Upper lobe of left lung (tissue), 6 donors: ENCODE results near the gene ACSL1. TPM values are rescaled to one million over a fixed set of nuclear protein-coding genes. Genes with fewer than 3 reads are reported as not detected.

Experiments used
- ATAC-seq, 2 donors: fragments of 200-7000 bp; cut with Tn5 transposase; one replicate each; pipeline ENCODE4 v1.9.1; 2022; ENCODE audit warnings: mild to moderate bottlenecking in 2 of 2, moderate library complexity in 2 of 2; ENCODE audit not compliant: low FRiP score in 2 of 2
- DNase-seq, 2 donors: peaks; one replicate each; pipeline ENCODE4 v3.0.0-alpha.2; 2019 to 2020
- H3K27ac ChIP-seq, 4 donors: fragments of 200-600 bp; sonication (generic); one replicate each; pipeline ENCODE4 v1.5.1; 2016 to 2019
- H3K27me3 ChIP-seq, 4 donors: fragments of 200-600 bp; sonication (generic); one replicate each; pipeline ENCODE4 v1.5.1; 2017 to 2019
- H3K36me3 ChIP-seq, 4 donors: fragments of 200-600 bp; sonication (generic); one replicate each; pipeline ENCODE4 v1.5.1; 2016 to 2019
- H3K4me1 ChIP-seq, 4 donors: fragments of 200-600 bp; sonication (generic); one replicate each; pipeline ENCODE4 v1.5.1; 2018 to 2019
- H3K4me3 ChIP-seq, 4 donors: fragments of 200-600 bp; sonication (generic); one replicate each; pipeline ENCODE4 v1.5.1; 2017 to 2019; ENCODE audit warnings: mild to moderate bottlenecking in 2 of 4, moderate library complexity in 1 of 4
- H3K9me3 ChIP-seq, 4 donors: fragments of 200-600 bp; sonication (generic); one replicate each; pipeline ENCODE4 v1.5.1; 2018 to 2019
- EP300 ChIP-seq, 4 donors: sonication (generic); formaldehyde crosslinking; IDR thresholded peaks; one replicate each; pipeline ENCODE4 v1.5.1; 2017; ENCODE audit warnings: antibody characterized with exemption in 4 of 4, control low read depth in 2 of 4
- POLR2A ChIP-seq, 4 donors: fragments of 450-650 bp; IDR thresholded peaks; one replicate each; pipeline ENCODE4 v1.5.1; 2016 to 2017; ENCODE audit warnings: antibody characterized with exemption in 4 of 4, mild to moderate bottlenecking in 2 of 4
- POLR2AphosphoS5 ChIP-seq, 2 donors: sonication (generic); formaldehyde crosslinking; IDR thresholded peaks; one replicate each; pipeline ENCODE4 v1.5.1; 2017; ENCODE audit warnings: antibody characterized with exemption in 2 of 2
- WGBS, 2 donors: methylation state at CpG; one replicate each; pipeline ENCODE4 v1.1.5; 2017 to 2018; 5-methylcytosine and 5-hydroxymethylcytosine counted together
- total RNA-seq, 6 donors: library from RNA; depleted of rRNA in 4 of 6; stranded (reverse); fragments of >200 nt in 4 of 6; gene quantifications; one replicate each; pipeline versions ENCODE4 v1.1.0 to v1.2.1, GENCODE V29; 2016 to 2021
- TF ChIP-seq, protein P1 (sequence below), 6 experiments: fragments of 450-650 bp in 4 of 6; fragments of 200-600 bp in 2 of 6; sonication (generic) in 2 of 6; IDR thresholded peaks; one replicate each; pipeline ENCODE4 v1.5.1; 2016 to 2019; ENCODE audit warnings: antibody characterized with exemption in 6 of 6
- donor health status: DM: no; HTN: no; CAD: no; lungs with moderate emphysema.
- donor health status: DM: no; HTN: yes; CAD: no; lungs with severe emphysema.

ACSL1 gene
- total RNA-seq, 6 donors from 2014 or later = 208 to 306 (median 234) TPM

DNA sequence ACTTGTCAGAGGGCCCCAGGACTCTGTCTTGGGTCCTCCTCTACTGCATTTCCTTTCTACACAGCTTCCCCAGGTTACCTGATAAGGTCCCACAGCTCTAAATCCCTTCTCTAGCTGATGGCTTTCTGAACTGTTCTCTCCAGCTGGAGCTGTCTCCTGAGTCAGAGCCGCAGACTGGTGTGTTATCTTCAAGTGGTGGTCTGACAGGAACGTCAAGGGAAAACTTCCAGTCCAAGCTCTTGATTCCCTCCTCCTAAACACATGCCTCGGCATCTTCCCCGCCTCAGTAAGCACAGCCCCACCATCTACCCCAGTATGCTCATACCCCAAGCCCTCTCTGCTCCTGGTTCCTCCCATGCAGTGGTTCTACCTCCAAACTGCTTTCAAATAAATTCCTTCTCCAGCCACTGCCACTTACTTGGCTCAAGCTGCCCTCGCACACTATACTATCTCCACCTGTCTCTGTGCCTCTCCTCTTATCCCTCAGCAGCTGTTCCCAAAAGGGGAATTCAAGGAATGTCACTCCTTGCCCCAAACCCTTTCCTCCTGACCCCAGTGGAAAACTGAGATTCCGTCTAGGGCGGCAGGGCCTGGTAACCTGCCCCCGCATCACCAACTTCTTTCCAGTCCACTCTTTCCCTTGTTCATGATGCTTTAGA is 74.7 kb downstream of the ACSL1 start:
- H3K9me3 ChIP-seq = no peaks in the 10 kb centered on the region
- no peak overlapping the region for H3K27ac ChIP-seq
- DNase-seq (no peak), ATAC-seq (no peak)
- H3K4me1 ChIP-seq = peaks cover 20 to 28% (median 23%) of the 10 kb centered on the region in 4 donors
- peaks cover 11 to 20% (median 14%) of the 10 kb centered on the region in 4 donors for H3K36me3 ChIP-seq
- H3K27me3 ChIP-seq = no peaks in the 10 kb centered on the region
- no peak overlapping the region for H3K4me3 ChIP-seq
- WGBS, 2 donors = 67 to 78% methylated on average over 8 of the region's 8 CpGs
- no peak for TF ChIP-seq EP300 (IDR thresholded peaks at IDR 0.05)
- TF ChIP-seq, protein P1, sequence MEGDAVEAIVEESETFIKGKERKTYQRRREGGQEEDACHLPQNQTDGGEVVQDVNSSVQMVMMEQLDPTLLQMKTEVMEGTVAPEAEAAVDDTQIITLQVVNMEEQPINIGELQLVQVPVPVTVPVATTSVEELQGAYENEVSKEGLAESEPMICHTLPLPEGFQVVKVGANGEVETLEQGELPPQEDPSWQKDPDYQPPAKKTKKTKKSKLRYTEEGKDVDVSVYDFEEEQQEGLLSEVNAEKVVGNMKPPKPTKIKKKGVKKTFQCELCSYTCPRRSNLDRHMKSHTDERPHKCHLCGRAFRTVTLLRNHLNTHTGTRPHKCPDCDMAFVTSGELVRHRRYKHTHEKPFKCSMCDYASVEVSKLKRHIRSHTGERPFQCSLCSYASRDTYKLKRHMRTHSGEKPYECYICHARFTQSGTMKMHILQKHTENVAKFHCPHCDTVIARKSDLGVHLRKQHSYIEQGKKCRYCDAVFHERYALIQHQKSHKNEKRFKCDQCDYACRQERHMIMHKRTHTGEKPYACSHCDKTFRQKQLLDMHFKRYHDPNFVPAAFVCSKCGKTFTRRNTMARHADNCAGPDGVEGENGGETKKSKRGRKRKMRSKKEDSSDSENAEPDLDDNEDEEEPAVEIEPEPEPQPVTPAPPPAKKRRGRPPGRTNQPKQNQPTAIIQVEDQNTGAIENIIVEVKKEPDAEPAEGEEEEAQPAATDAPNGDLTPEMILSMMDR (IDR thresholded peaks at IDR 0.05) = no peak
- no peak for TF ChIP-seq POLR2A (IDR thresholded peaks at IDR 0.05)
- no peak for TF ChIP-seq POLR2AphosphoS5 (IDR thresholded peaks at IDR 0.05)

DNA sequence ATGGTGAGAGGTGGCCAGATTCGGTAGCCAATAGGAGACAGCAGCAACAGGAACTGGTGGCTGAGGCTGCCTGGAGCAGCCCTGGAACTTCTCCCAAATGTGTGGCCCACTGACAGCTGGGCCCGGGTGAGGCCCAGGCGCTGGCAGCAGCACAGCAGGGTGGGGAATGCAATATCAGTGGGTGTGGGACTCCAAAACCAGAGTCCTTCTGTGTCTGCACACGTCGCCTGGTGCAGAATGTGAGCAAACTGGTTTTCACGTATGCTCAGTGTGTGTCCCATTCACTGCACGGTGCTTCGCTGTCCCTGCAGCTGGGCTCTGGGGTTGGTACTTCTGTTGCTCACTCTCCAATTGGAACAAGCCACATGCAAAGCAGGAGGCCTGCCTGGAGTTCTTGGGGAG is 77.5 kb downstream of the ACSL1 start:
- 48 to 60% methylated on average over 6 to 8 of the region's 8 CpGs for WGBS, 2 donors
- H3K9me3 ChIP-seq = no peaks in the 10 kb centered on the region
- peaks cover 26 to 35% (median 29%) of the 10 kb centered on the region in 4 donors for H3K4me1 ChIP-seq
- no peaks in the 10 kb centered on the region for H3K36me3 ChIP-seq
- DNase-seq (peak; percentile 60 to 75), ATAC-seq (peak; percentile 39 to 78)
- TF ChIP-seq POLR2AphosphoS5 (IDR thresholded peaks at IDR 0.05) (no peak), EP300 (IDR thresholded peaks at IDR 0.05) (no peak)
- TF ChIP-seq, protein P1 (IDR thresholded peaks at IDR 0.05) = peak in 1 of 6 experiments; percentile 1
- H3K27me3 ChIP-seq = no peaks in the 10 kb centered on the region
- peak overlapping the region in 3 of 4 donors; percentile 41 to 77 (median 74) for H3K27ac ChIP-seq
- no peak overlapping the region for H3K4me3 ChIP-seq

DNA sequence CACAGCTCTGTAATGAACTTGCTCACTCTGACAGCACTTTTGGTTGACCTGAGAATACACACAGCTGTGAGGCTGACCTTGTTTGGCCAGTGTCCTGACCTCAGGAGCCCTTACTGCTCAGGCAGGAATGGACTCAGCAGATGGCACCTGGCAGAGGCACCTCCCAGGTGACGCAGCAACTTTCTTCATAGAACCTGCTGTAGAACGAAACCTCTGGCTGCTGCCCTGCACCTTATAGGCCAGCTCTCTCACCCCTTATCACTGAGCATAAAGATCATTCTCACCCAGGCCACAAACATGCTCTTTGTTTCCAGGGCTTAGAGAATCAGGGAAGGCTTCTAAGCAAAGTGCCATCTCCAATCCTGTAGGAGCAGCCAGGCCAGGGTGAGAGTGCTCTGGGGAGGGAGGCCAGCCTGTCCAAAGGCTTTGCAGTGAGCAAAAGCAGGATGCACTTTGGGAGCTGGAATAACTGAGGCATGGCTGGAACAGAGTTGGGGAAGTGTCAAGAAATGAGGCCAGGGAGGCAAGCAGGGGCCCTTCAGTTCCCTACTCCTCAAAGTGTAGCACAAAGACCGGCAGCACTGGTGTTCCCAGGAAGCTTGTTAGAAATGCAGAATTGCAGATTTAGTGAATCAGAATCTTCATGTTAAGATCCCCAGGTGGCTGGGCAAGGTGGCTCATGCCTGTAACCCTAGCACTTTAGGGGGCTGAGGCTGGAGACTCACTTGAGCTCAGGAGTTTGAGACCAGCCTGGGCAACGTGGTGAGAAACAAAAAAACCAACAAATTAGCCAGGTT is 78.5 kb downstream of the ACSL1 start:
- H3K4me3 ChIP-seq = no peak overlapping the region
- DNase-seq (peak in 1 of 2 donors; percentile 83), ATAC-seq (peak; percentile 7 to 53)
- no peaks in the 10 kb centered on the region for H3K36me3 ChIP-seq
- peak overlapping the region; percentile 69 to 77 (median 72) for H3K27ac ChIP-seq
- no peaks in the 10 kb centered on the region for H3K9me3 ChIP-seq
- WGBS, 2 donors = 73 to 78% methylated on average over 2 to 4 of the region's 4 CpGs
- H3K4me1 ChIP-seq = peaks cover 26 to 35% (median 29%) of the 10 kb centered on the region in 4 donors
- no peaks in the 10 kb centered on the region for H3K27me3 ChIP-seq
- TF ChIP-seq POLR2AphosphoS5 (IDR thresholded peaks at IDR 0.05) (no peak), POLR2A (IDR thresholded peaks at IDR 0.05) (no peak), EP300 (IDR thresholded peaks at IDR 0.05) (no peak)
- TF ChIP-seq, protein P1 (IDR thresholded peaks at IDR 0.05) = no peak

DNA sequence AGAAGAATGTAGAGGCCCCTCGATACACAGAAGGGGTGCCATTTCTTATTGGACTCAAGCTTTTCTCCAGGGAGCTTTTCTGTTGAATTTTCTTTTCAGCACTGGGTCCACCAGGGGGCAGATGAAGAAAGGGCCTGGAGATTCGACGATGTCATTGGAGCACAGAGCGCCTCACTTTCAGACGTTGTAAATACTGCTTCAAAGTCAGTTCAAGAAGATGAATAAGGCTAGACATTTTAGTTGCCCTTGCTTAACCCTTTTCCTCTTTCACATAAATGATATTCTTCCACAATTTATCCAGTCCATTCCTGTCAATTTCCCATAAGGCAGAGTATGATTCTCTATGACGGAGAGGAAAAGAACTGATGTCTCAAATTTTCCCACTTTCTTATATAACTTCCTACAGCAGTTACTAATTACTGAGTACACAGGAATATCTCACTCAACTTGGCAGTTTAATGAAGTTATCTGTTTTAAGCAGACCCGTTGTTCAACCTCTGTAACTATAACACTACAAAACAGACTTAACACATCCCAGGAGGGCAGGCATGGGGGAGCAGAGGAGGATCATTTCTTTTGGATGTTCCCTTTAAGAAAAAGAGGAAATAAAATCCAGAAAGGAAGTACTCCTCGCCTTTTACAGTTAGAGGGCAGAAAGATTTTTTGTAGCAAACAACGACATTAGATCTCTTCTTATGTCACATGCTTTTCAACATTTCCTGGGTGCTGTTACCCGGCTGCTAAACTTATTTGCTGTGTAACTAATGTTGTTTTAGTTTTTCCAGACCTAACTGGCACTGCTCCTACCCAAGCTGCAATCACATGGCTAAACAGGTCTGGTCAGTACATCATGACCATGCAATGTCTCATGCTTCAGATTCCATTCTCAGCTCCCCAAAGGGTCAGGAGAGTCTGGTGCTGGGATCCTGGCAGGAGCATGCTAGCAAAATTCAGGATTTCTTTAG is 79.7 kb downstream of the ACSL1 start:
- TF ChIP-seq EP300 (IDR thresholded peaks at IDR 0.05) (peak in 2 of 4 donors; percentile 21 to 68), POLR2AphosphoS5 (IDR thresholded peaks at IDR 0.05) (peak in 1 of 2 donors; percentile 68), POLR2A (IDR thresholded peaks at IDR 0.05) (peak in 1 of 4 donors; percentile 39)
- TF ChIP-seq, protein P1 (IDR thresholded peaks at IDR 0.05) = peak; percentile 38 to 67 (median 64)
- Histone ChIP-seq H3K27ac (peak overlapping the region; percentile 69 to 77 (median 72)), H3K9me3 (no peaks in the 10 kb centered on the region), H3K4me1 (peaks cover 26 to 35% (median 29%) of the 10 kb centered on the region in 4 donors), H3K27me3 (no peaks in the 10 kb centered on the region), H3K36me3 (no peaks in the 10 kb centered on the region), H3K4me3 (no peak overlapping the region)
- ATAC-seq (peak; percentile 87 to 91), DNase-seq (peak in 1 of 2 donors; percentile 74)
- 9 to 19% methylated on average over 9 to 10 of the region's 10 CpGs for WGBS, 2 donors
